HL-60 (cell line): Measurements from ENCODE around the gene EDA.

Experiments
- DNase-seq, 2 experiments: peaks; one replicate each; pipeline ENCODE4 v3.0.0-alpha.2; 2010 to 2020; ENCODE audit warnings: low read depth in 1 of 2, low spot score in 1 of 2
- H3K27ac ChIP-seq: fragments of 250-450 bp; sonication (Bioruptor Pico); replicated peaks from 2 replicates; pipeline ENCODE4 v1.5.1; 2020; ENCODE audit warnings: mild to moderate bottlenecking, moderate library complexity
- H3K27me3 ChIP-seq: fragments of 250-450 bp; sonication (Bioruptor Pico); 2 replicates; pipeline ENCODE4 v1.5.1; 2021; ENCODE audit warnings: mild to moderate bottlenecking, moderate library complexity; ENCODE audit not compliant: insufficient read depth, poor library complexity, severe bottlenecking
- H3K4me3 ChIP-seq: replicated peaks from 2 replicates; pipeline ENCODE4 v1.5.1; 2011; ENCODE audit warnings: mild to moderate bottlenecking, control low read depth, low read length; ENCODE audit not compliant: insufficient read depth
- CTCF ChIP-seq: IDR thresholded peaks from one replicate; pipeline ENCODE4 v1.5.1; 2011; ENCODE audit warnings: low read length, control low read depth, inconsistent platforms; ENCODE audit not compliant: insufficient read depth
- GABPA ChIP-seq: IDR thresholded peaks from 2 replicates; pipeline ENCODE4 v1.6.1; 2012; ENCODE audit warnings: low read depth
- POLR2AphosphoS5 ChIP-seq: IDR thresholded peaks from 2 replicates; pipeline ENCODE4 v1.6.1; 2012; ENCODE audit warnings: low read depth
- REST ChIP-seq: IDR thresholded peaks from 2 replicates; pipeline ENCODE4 v1.6.1; 2012; ENCODE audit warnings: low read depth; ENCODE audit not compliant: insufficient replicate concordance
- SPI1 ChIP-seq: IDR thresholded peaks from 2 replicates; pipeline ENCODE4 v1.6.1; 2012; ENCODE audit warnings: low read depth, mild to moderate bottlenecking, borderline replicate concordance

Gene EDA

GRCh38 chrX:69876221-69876620, 260.3 kb downstream of the EDA start:
- Histone ChIP-seq H3K4me3 (no peak overlapping the region), H3K27ac (no peak overlapping the region), H3K27me3 (no peaks in the 10 kb centered on the region)
- TF ChIP-seq POLR2AphosphoS5 = no peak
- TF ChIP-seq SPI1 = no peak
- DNase-seq = no peak

- no peak overlapping the region for H3K27ac ChIP-seq
- H3K27me3 ChIP-seq = no peaks in the 10 kb centered on the region
- no peak overlapping the region for H3K4me3 ChIP-seq
- DNase-seq = no peak
- TF ChIP-seq SPI1 (no peak), POLR2AphosphoS5 (no peak), CTCF (no peak), REST (no peak), GABPA (no peak)
These were observed 268.3 kb downstream of the EDA start for GRCh38 chrX:69884210-69884609.

- no peak overlapping the region for H3K27ac ChIP-seq
- no peak overlapping the region for H3K4me3 ChIP-seq
- no peak for DNase-seq
- TF ChIP-seq REST (no peak), SPI1 (no peak), GABPA (no peak), POLR2AphosphoS5 (no peak), CTCF (no peak)
- H3K27me3 ChIP-seq = peaks cover 4% of the 10 kb centered on the region
These were observed 280.1 kb downstream of the EDA start for GRCh38 chrX:69896046-69896445.

GRCh38 chrX:69900491-69900890, 284.6 kb downstream of the EDA start:
- no peak overlapping the region for H3K4me3 ChIP-seq

More at GRCh38 chrX:69900491-69900890, 284.6 kb downstream of the EDA start:
- peaks cover 3% of the 10 kb centered on the region for H3K27me3 ChIP-seq
- no peak for DNase-seq
- TF ChIP-seq POLR2AphosphoS5 (no peak), REST (no peak), GABPA (no peak), SPI1 (no peak), CTCF (no peak)
- H3K27ac ChIP-seq = no peak overlapping the region
